H1 (cell line): ENCODE results near the gene CSHL1. TPM values are rescaled to one million over a fixed set of nuclear protein-coding genes. Genes with fewer than 3 reads are reported as not detected.

ENCODE experiments used
- CTCF ChIA-PET: fragments of 300-600 bp; sonication (Branson Sonifier 250); formaldehyde crosslinking; loops from one replicate; lab custom pipeline; 2021; ENCODE audit not compliant: partially characterized antibody; lab: Charles Lee
- POLR2A ChIA-PET: fragments of 300-600 bp; sonication (Branson Sonifier 250); formaldehyde crosslinking; loops from one replicate; lab custom pipeline; 2021; ENCODE audit warnings: inconsistent platforms; ENCODE audit not compliant: partially characterized antibody; lab: Charles Lee
- DNase-seq, 2 experiments: peaks; one replicate each; pipeline versions ENCODE4 v3.0.0 to v3.0.0-alpha.2; 2010 to 2022; ENCODE audit warnings: low spot score in 2 of 2, low read depth in 1 of 2, mixed read lengths in 1 of 2
- FAIRE-seq: peaks from 2 replicates; lab custom pipeline; 2011; peaks lifted over from hg19 to GRCh38; lab: Jason Lieb, UNC
- H2AFZ ChIP-seq: 2 replicates; pipeline ENCODE4 v1.8.1; 2012; ENCODE audit warnings: low read length, inconsistent platforms
- H2AK5ac ChIP-seq: 2 replicates; pipeline ENCODE4 v1.6.1; 2013; ENCODE audit warnings: low read depth, low read length
- H2BK120ac ChIP-seq: replicated peaks from 2 replicates; pipeline ENCODE3; 2013; ENCODE audit warnings: low read depth, low read length, inconsistent platforms
- H2BK12ac ChIP-seq: 2 replicates; pipeline ENCODE4 v1.6.1; 2013; ENCODE audit warnings: low read depth, low read length
- H2BK15ac ChIP-seq: 2 replicates; pipeline ENCODE4 v1.6.1; 2013; ENCODE audit warnings: low read length
- H2BK20ac ChIP-seq: 2 replicates; pipeline ENCODE4 v1.6.1; 2013; ENCODE audit warnings: low read length
- H2BK5ac ChIP-seq: 2 replicates; pipeline ENCODE4 v1.6.1; 2013; ENCODE audit warnings: low read depth, low read length
- H3K14ac ChIP-seq: 2 replicates; pipeline ENCODE4 v1.6.1; 2013; ENCODE audit warnings: inconsistent platforms; ENCODE audit not compliant: insufficient read length
- H3K18ac ChIP-seq: 2 replicates; pipeline ENCODE4 v1.6.1; 2013; ENCODE audit warnings: low read length; ENCODE audit errors: extremely low read depth
- H3K23ac ChIP-seq: 2 replicates; pipeline ENCODE4 v1.6.1; 2013; ENCODE audit warnings: inconsistent platforms; ENCODE audit not compliant: insufficient read length
- H3K23me2 ChIP-seq: 2 replicates; pipeline ENCODE4 v1.6.1; 2013; ENCODE audit warnings: low read depth, low read length
- H3K27ac ChIP-seq: 2 replicates; pipeline ENCODE4 v1.6.1; 2011; ENCODE audit warnings: low read depth, low read length, inconsistent platforms
- H3K27me3 ChIP-seq, 4 experiments: replicated peaks in 1 of 4; 1 replicate in 1 of 4; 2 replicates in 3 of 4; pipeline versions ENCODE4 v1.6.1 to v1.8.1; 2011 to 2013; ENCODE audit warnings: low read length in 3 of 4, mild to moderate bottlenecking in 3 of 4, inconsistent platforms in 2 of 4, mixed read lengths in 2 of 4, moderate library complexity in 1 of 4; ENCODE audit not compliant: control insufficient read depth in 3 of 4, insufficient read depth in 3 of 4; ENCODE audit errors: extremely low read depth in 1 of 4
- H3K36me3 ChIP-seq, 4 experiments: 2 replicates each; pipeline versions ENCODE4 v1.6.1 to v1.8.1; 2011 to 2013; ENCODE audit warnings: mild to moderate bottlenecking in 4 of 4, low read length in 3 of 4, moderate library complexity in 2 of 4, control low read depth in 1 of 4, inconsistent platforms in 1 of 4; ENCODE audit not compliant: insufficient read depth in 4 of 4, control insufficient read depth in 2 of 4
- H3K4ac ChIP-seq: replicated peaks from 2 replicates; pipeline ENCODE3; 2013; ENCODE audit warnings: low read length, low read depth, mixed read lengths, inconsistent platforms; ENCODE audit not compliant: insufficient read length
- H3K4me1 ChIP-seq, 4 experiments: replicated peaks in 1 of 4; 1 replicate in 1 of 4; 2 replicates in 3 of 4; pipeline versions ENCODE4 v1.6.1 to v1.8.1; 2011 to 2013; ENCODE audit warnings: low read length in 3 of 4, inconsistent platforms in 2 of 4, mixed read lengths in 1 of 4; ENCODE audit not compliant: insufficient read depth in 4 of 4, control insufficient read depth in 3 of 4
- H3K4me2 ChIP-seq, 2 experiments: 2 replicates each; pipeline versions ENCODE4 v1.6.1 to v1.8.1; 2011 to 2013; ENCODE audit warnings: low read depth in 2 of 2, low read length in 2 of 2, control low read depth in 1 of 2, inconsistent platforms in 1 of 2, mild to moderate bottlenecking in 1 of 2; ENCODE audit not compliant: insufficient read depth in 1 of 2
- H3K4me3 ChIP-seq, 4 experiments: fragments of 200-600, 300-600 bp in 1 of 4; sonication (generic), shearing (Covaris generic), sonication (Bioruptor Twin) in 1 of 4; 2 replicates each; pipeline versions ENCODE4 v1.5.1 to v1.8.1; 2011 to 2016; ENCODE audit warnings: low read length in 4 of 4, low read depth in 3 of 4, control low read depth in 2 of 4, inconsistent platforms in 2 of 4, mild to moderate bottlenecking in 2 of 4, mixed read lengths in 1 of 4, moderate library complexity in 1 of 4; ENCODE audit not compliant: insufficient read depth in 2 of 4; ENCODE audit errors: extremely low read depth in 1 of 4
- H3K56ac ChIP-seq: replicated peaks from 2 replicates; pipeline ENCODE3; 2013; ENCODE audit warnings: low read depth, mild to moderate bottlenecking, mixed read lengths, low read length, inconsistent platforms; ENCODE audit not compliant: insufficient read length
- H3K79me1 ChIP-seq: 2 replicates; pipeline ENCODE4 v1.6.1; 2013; ENCODE audit warnings: low read depth, low read length, control low read depth
- H3K79me2 ChIP-seq, 2 experiments: 2 replicates each; pipeline versions ENCODE4 v1.6.1 to v1.8.1; 2012 to 2013; ENCODE audit warnings: low read length in 2 of 2, mild to moderate bottlenecking in 2 of 2, inconsistent platforms in 1 of 2; ENCODE audit not compliant: insufficient read depth in 2 of 2, control insufficient read depth in 1 of 2
- H3K9ac ChIP-seq, 4 experiments: replicated peaks in 1 of 4; 1 replicate in 1 of 4; 2 replicates in 3 of 4; pipeline versions ENCODE4 v1.6.1 to v1.8.1; 2011 to 2013; ENCODE audit warnings: low read depth in 3 of 4, low read length in 3 of 4, control low read depth in 2 of 4, mild to moderate bottlenecking in 2 of 4, moderate library complexity in 2 of 4, inconsistent platforms in 1 of 4; ENCODE audit errors: extremely low read depth in 1 of 4
- H3K9me3 ChIP-seq, 2 experiments: 2 replicates each; pipeline versions ENCODE4 v1.6.1 to v1.8.1; 2012 to 2013; ENCODE audit warnings: mild to moderate bottlenecking in 2 of 2, moderate library complexity in 2 of 2, control low read depth in 1 of 2, inconsistent platforms in 1 of 2, low read depth in 1 of 2, low read length in 1 of 2, mixed read lengths in 1 of 2; ENCODE audit not compliant: insufficient read depth in 2 of 2
- H4K20me1 ChIP-seq, 2 experiments: replicated peaks in 1 of 2; 2 replicates each; pipeline versions ENCODE3 to v1.8.1; 2011 to 2013; ENCODE audit warnings: inconsistent platforms in 2 of 2, low read length in 2 of 2, mild to moderate bottlenecking in 1 of 2; ENCODE audit not compliant: insufficient read depth in 2 of 2, control insufficient read depth in 1 of 2
- H4K5ac ChIP-seq: 2 replicates; pipeline ENCODE4 v1.6.1; 2013; ENCODE audit warnings: low read length, low read depth, mixed read lengths, inconsistent platforms; ENCODE audit not compliant: insufficient read length
- H4K8ac ChIP-seq: 2 replicates; pipeline ENCODE4 v1.8.0; 2013; ENCODE audit warnings: mild to moderate bottlenecking, moderate library complexity, low read length, inconsistent platforms; ENCODE audit not compliant: insufficient read depth; ENCODE audit errors: extremely low read depth
- H4K91ac ChIP-seq: replicated peaks from 2 replicates; pipeline ENCODE3; 2013; ENCODE audit warnings: low read length, mixed read lengths, inconsistent platforms; ENCODE audit not compliant: insufficient read length
- CTCF ChIP-seq, 3 experiments: IDR thresholded peaks; 1 replicate in 2 of 3; 2 replicates in 1 of 3; pipeline versions ENCODE4 v1.5.1 to v1.6.1; 2011; ENCODE audit warnings: low read length in 3 of 3, mild to moderate bottlenecking in 3 of 3, inconsistent platforms in 2 of 3, low read depth in 1 of 3, moderate library complexity in 1 of 3; ENCODE audit not compliant: insufficient read depth in 1 of 3; ENCODE audit errors: control extremely low read depth in 1 of 3
- GABPA ChIP-seq: IDR thresholded peaks from 2 replicates; pipeline ENCODE4 v1.6.1; 2011; ENCODE audit warnings: mild to moderate bottlenecking, low read length, moderate library complexity, borderline replicate concordance; ENCODE audit not compliant: insufficient read depth
- HDAC2 ChIP-seq, 2 experiments: fragments of 300-600 bp in 1 of 2; sonication (generic) in 1 of 2; IDR thresholded peaks; 2 replicates each; pipeline ENCODE4 v1.6.1; 2011 to 2012; ENCODE audit warnings: low read depth in 2 of 2, low read length in 2 of 2, mild to moderate bottlenecking in 2 of 2, moderate library complexity in 2 of 2, borderline replicate concordance in 1 of 2, inconsistent platforms in 1 of 2
- KDM4A ChIP-seq: IDR thresholded peaks from one replicate; pipeline ENCODE4 v1.7.1; 2012; ENCODE audit warnings: low read depth, mild to moderate bottlenecking, moderate library complexity, low read length, inconsistent platforms; ENCODE audit not compliant: severe bottlenecking
- TBP ChIP-seq: IDR thresholded peaks from 2 replicates; pipeline ENCODE4 v1.6.1; 2011; ENCODE audit warnings: low read depth, low read length, improper control_type of control experiment
- ZNF274 ChIP-seq: IDR thresholded peaks from 2 replicates; pipeline ENCODE4 v1.7.0; 2012; ENCODE audit warnings: low read length, borderline replicate concordance; ENCODE audit errors: extremely low read depth
- WGBS, 2 experiments: shearing (Covaris generic) in 1 of 2; methylation state at CpG; one replicate each; pipeline versions ENCODE4 v1.1.6 to v1.1.7; 2013 to 2015; ENCODE audit warnings: low lambda C conversion rate in 2 of 2, mixed read lengths in 2 of 2, inconsistent platforms in 1 of 2, low coverage in 1 of 2, missing lambda C conversion rate in 1 of 2; ENCODE audit not compliant: insufficient replicate concordance in 2 of 2, insufficient coverage in 1 of 2, insufficient read length in 1 of 2; ENCODE audit errors: extremely low coverage in 1 of 2, missing lambda C conversion rate in 1 of 2; 5-methylcytosine and 5-hydroxymethylcytosine counted together
- polyA plus RNA-seq, 7 experiments: library from polyadenylated mRNA; depleted of rRNA in 3 of 7; stranded (reverse) in 5 of 7; unstranded in 2 of 7; fragments of >200 nt in 5 of 7; fragments of 200-250 nt in 2 of 7; gene quantifications; 1 replicate in 5 of 7; 2 replicates in 1 of 7; 4 replicates in 1 of 7; pipeline versions ENCODE4 v1.2.1 to v1.2.3, GENCODE V29; 2011 to 2013; ENCODE audit warnings: missing spikeins in 2 of 7, mixed read lengths in 2 of 7
- total RNA-seq: library from RNA; stranded (reverse); fragmentation: NEBNext Ultra II Directional; extraction: Animal tissue kit (Norgen Biotek cat#: 25700); gene quantifications from 2 replicates; pipeline ENCODE4 v1.2.1, GENCODE V29; 2021

CSHL1 gene
- total and polyA plus RNA-seq, 2 of the 8 experiments (the other 6 are each of a cell fraction or from before 2014, with no cell fraction given) = not detected

GRCh38 chr17:63950940-63951907 is 40.2 kb upstream of the CSHL1 start:
- no peak overlapping the region for H3K4ac ChIP-seq
- no peak overlapping the region for H2BK12ac ChIP-seq
- H3K18ac ChIP-seq = no peak overlapping the region
- peaks cover 0 to 8% (median 1%) of the 10 kb centered on the region in 4 experiments; a peak in 3 of 7 replicates for H3K4me1 ChIP-seq
- no peak overlapping the region for H4K5ac ChIP-seq
- FAIRE-seq (no peak), DNase-seq (peak in 1 of 2 experiments; percentile 88)
- H3K9ac ChIP-seq = no peak overlapping the region
- no peak overlapping the region for H3K27ac ChIP-seq
- no peak overlapping the region for H2AFZ ChIP-seq
- H3K36me3 ChIP-seq = peaks cover 0 to under 1% (median 0%) of the 10 kb centered on the region in 4 experiments; a peak in 1 of 8 replicates
- CTCF ChIA-PET = interaction anchor here (0.6 to 14.4 kb wide), 32 partner anchors 9 to 732 kb away, joined by 3 to 270 read pairs (median 6); partner anchors contain the start of genes CD79B, CSHL1, GH1 and GH2
- no peak overlapping the region for H2AK5ac ChIP-seq
- 89% methylated on average over 19 of the region's 29 CpGs; no CpG with 5 or more reads in 1 of the 2 experiments for whole genome bisulfite sequencing, 2 experiments
- peak overlapping the region; percentile 43 for H4K8ac ChIP-seq
- no peak overlapping the region for H3K56ac ChIP-seq
- no peaks in the 10 kb centered on the region for H3K79me1 ChIP-seq
- H3K23ac ChIP-seq = no peak overlapping the region
- H2BK15ac ChIP-seq = no peak overlapping the region
- POLR2A ChIA-PET = interaction anchor here (0.6 to 3.0 kb wide), 6 partner anchors 9 to 85 kb away, joined by 3 to 19 read pairs (median 5); no protein-coding TSS in a partner anchor
- H4K20me1 ChIP-seq = peaks cover 0 to 5% of the 10 kb centered on the region in 2 experiments
- no peak overlapping the region for H3K4me3 ChIP-seq
- no peaks in the 10 kb centered on the region for H3K79me2 ChIP-seq
- H3K9me3 ChIP-seq = no peaks in the 10 kb centered on the region
- H3K23me2 ChIP-seq = no peaks in the 10 kb centered on the region
- no peak overlapping the region for H3K4me2 ChIP-seq
- no peak overlapping the region for H2BK20ac ChIP-seq
- H2BK5ac ChIP-seq = no peak overlapping the region
- no peak overlapping the region for H4K91ac ChIP-seq
- H2BK120ac ChIP-seq = no peak overlapping the region
- H3K14ac ChIP-seq = no peak overlapping the region
- no peaks in the 10 kb centered on the region for H3K27me3 ChIP-seq
- no peak for TF ChIP-seq KDM4A
- TF ChIP-seq ZNF274 = no peak
- no peak for TF ChIP-seq GABPA
- peak; percentile 80 to 84 (median 82) for TF ChIP-seq CTCF (IDR thresholded peaks at IDR 0.05; ENCODE audit: control extremely low read depth in 1 of 3, insufficient read depth in 1 of 3, low read depth in 1 of 3, low read length in 3 of 3)
- no peak for TF ChIP-seq HDAC2 (IDR thresholded peaks at IDR 0.05; ENCODE audit: borderline replicate concordance in 1 of 2, low read depth in 2 of 2, low read length in 2 of 2)
- TF ChIP-seq TBP = 0 out of 2 replicates have a peak, but pooled peaks have one; percentile 15
